ENCODE measurements around the gene ERMN. TPM values are rescaled to one million over a fixed set of nuclear protein-coding genes. Genes with fewer than 3 reads are reported as not detected.

ERMN gene
- total and polyA plus RNA-seq, 2 donors (not counting 1 experiment from before 2014, with no cell fraction given): 2.7 to 11.9 TPM

DNA sequence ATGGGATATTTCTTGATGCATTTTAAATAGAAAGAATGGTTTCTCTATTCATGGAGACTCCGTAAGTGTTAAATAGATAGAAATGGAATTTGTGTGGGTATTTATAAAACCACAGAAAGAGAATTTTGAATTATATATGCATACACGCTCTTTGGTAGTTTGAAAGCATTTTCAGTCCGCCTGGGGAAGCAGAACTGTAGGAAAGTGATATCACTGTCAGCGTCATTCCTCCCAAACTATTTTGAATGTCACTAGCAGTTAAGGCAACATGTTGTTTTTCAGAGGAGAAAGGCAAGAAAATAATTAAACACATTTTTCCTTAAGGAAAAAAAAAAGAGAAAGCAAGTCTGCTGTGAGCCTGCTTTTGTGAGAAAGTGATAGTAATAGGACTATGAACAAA, 8.7 kb upstream of the ERMN start:
- ATAC-seq (ENCODE audit: low read depth) (no peak), DNase-seq (no peak)
- Mint-ChIP-seq H3K4me1 (peaks cover 7% of the 10 kb centered on the region), H3K27me3 (no peaks in the 10 kb centered on the region), H3K4me3 (no peak overlapping the region), H3K27ac (no peak overlapping the region), H3K9me3 (ENCODE audit: insufficient read depth) (no peaks in the 10 kb centered on the region)
- no peaks in the 10 kb centered on the region for H3K36me3 ChIP-seq (replicated peaks in 1 of 2; ENCODE audit: control extremely low read depth in 1 of 2, control insufficient read depth in 1 of 2, extremely low read depth in 1 of 2, insufficient read depth in 2 of 2, low read length in 1 of 2)
- no peaks in the 10 kb centered on the region for H3K79me2 ChIP-seq (ENCODE audit: control insufficient read depth, insufficient read depth, low read length)
- H3K27ac ChIP-seq (ENCODE audit: low read length in 2 of 2): no peak overlapping the region
- no peaks in the 10 kb centered on the region for H3K9me3 ChIP-seq (ENCODE audit: control extremely low read depth in 1 of 3, control insufficient read depth in 2 of 3, insufficient read depth in 1 of 3, low read length in 2 of 3)
- intact Hi-C loops (cut with micrococcal nuclease): no loop called here
- no peak overlapping the region for H3K9ac ChIP-seq (ENCODE audit: low read length)
- no peak for TF ChIP-seq CTCF (IDR thresholded peaks at IDR 0.05)
- TF ChIP-seq EZH2 (IDR thresholded peaks at IDR 0.05; ENCODE audit: borderline replicate concordance, insufficient read depth, low read depth, low read length, poor library complexity, severe bottlenecking): no peak
- H3K27me3 ChIP-seq (replicated peaks in 1 of 4; ENCODE audit: control extremely low read depth in 1 of 4, control insufficient read depth in 3 of 4, insufficient read depth in 4 of 4, low read length in 3 of 4): no peaks in the 10 kb centered on the region
- no peak overlapping the region for H2AFZ ChIP-seq (ENCODE audit: insufficient read depth, low read depth, low read length, poor library complexity, severe bottlenecking)
- no peak overlapping the region for H3K4me3 ChIP-seq (ENCODE audit: control extremely low read depth in 1 of 5, extremely low read depth in 1 of 5, insufficient read depth in 1 of 5, low read depth in 2 of 5, low read length in 4 of 5)
- no peaks in the 10 kb centered on the region for H4K20me1 ChIP-seq (ENCODE audit: control insufficient read depth, insufficient read depth, low read length, poor library complexity, severe bottlenecking)
- ChIA-PET CTCF (interaction anchor here (1.1 to 5.2 kb wide), 16 partner anchors 8 to 263 kb away, joined by 3 to 79 read pairs (median 6); partner anchors contain the start of gene ERMN), POLR2A (no interaction called here)
- H3K4me1 ChIP-seq (ENCODE audit: control insufficient read depth in 2 of 2, insufficient read depth in 2 of 2, low read length in 2 of 2): peaks cover 6% of the 10 kb centered on the region in 2 donors
- no CpG with 5 or more reads among the region's 4 CpGs for WGBS (ENCODE audit: insufficient coverage)
- no peak overlapping the region for H3K4me2 ChIP-seq (replicated peaks; ENCODE audit: low read depth, low read length, poor library complexity, severe bottlenecking)

- no peaks in the 10 kb centered on the region for H3K9me3 ChIP-seq (ENCODE audit: control extremely low read depth in 1 of 3, control insufficient read depth in 2 of 3, insufficient read depth in 1 of 3, low read length in 2 of 3)
- no peaks in the 10 kb centered on the region for H3K36me3 ChIP-seq (replicated peaks in 1 of 2; ENCODE audit: control extremely low read depth in 1 of 2, control insufficient read depth in 1 of 2, extremely low read depth in 1 of 2, insufficient read depth in 2 of 2, low read length in 1 of 2)
- Mint-ChIP-seq H3K4me3 (no peak overlapping the region), H3K9me3 (ENCODE audit: insufficient read depth) (no peaks in the 10 kb centered on the region), H3K4me1 (peaks cover 7% of the 10 kb centered on the region), H3K27ac (no peak overlapping the region), H3K27me3 (no peaks in the 10 kb centered on the region)
- no peak overlapping the region for H2AFZ ChIP-seq (ENCODE audit: insufficient read depth, low read depth, low read length, poor library complexity, severe bottlenecking)
- H3K27me3 ChIP-seq (replicated peaks in 1 of 4; ENCODE audit: control extremely low read depth in 1 of 4, control insufficient read depth in 3 of 4, insufficient read depth in 4 of 4, low read length in 3 of 4): no peaks in the 10 kb centered on the region
- H3K27ac ChIP-seq (ENCODE audit: low read length in 2 of 2): no peak overlapping the region
- intact Hi-C loops (cut with micrococcal nuclease): no loop called here
- ChIA-PET CTCF (interaction anchor here (0.7 to 5.2 kb wide), 14 partner anchors 13 to 264 kb away, joined by 3 to 21 read pairs (median 4); no protein-coding TSS in a partner anchor), POLR2A (no interaction called here)
- DNase-seq: no peak
- H3K4me1 ChIP-seq (ENCODE audit: control insufficient read depth in 2 of 2, insufficient read depth in 2 of 2, low read length in 2 of 2): peaks cover 6% of the 10 kb centered on the region in 2 donors
- H3K9ac ChIP-seq (ENCODE audit: low read length): no peak overlapping the region
- H4K20me1 ChIP-seq (ENCODE audit: control insufficient read depth, insufficient read depth, low read length, poor library complexity, severe bottlenecking): no peaks in the 10 kb centered on the region
- ATAC-seq (ENCODE audit: low read depth): no peak
- no CpG with 5 or more reads among the region's 2 CpGs for WGBS (ENCODE audit: insufficient coverage)
- H3K4me2 ChIP-seq (replicated peaks; ENCODE audit: low read depth, low read length, poor library complexity, severe bottlenecking): no peak overlapping the region
- H3K79me2 ChIP-seq (ENCODE audit: control insufficient read depth, insufficient read depth, low read length): no peaks in the 10 kb centered on the region
- no peak for TF ChIP-seq EZH2 (IDR thresholded peaks at IDR 0.05; ENCODE audit: borderline replicate concordance, insufficient read depth, low read depth, low read length, poor library complexity, severe bottlenecking)
- no peak for TF ChIP-seq CTCF (IDR thresholded peaks at IDR 0.05)
- no peak overlapping the region for H3K4me3 ChIP-seq (ENCODE audit: control extremely low read depth in 1 of 5, extremely low read depth in 1 of 5, insufficient read depth in 1 of 5, low read depth in 2 of 5, low read length in 4 of 5)
Observed at GRCh38 chr2:157333304-157334047, 7.9 kb upstream of the ERMN start.
